ENCODE measurements around the gene TMX4.
A peak's percentile ranks its signal among the peaks of the same experiment; 100 is the strongest.

DNA sequence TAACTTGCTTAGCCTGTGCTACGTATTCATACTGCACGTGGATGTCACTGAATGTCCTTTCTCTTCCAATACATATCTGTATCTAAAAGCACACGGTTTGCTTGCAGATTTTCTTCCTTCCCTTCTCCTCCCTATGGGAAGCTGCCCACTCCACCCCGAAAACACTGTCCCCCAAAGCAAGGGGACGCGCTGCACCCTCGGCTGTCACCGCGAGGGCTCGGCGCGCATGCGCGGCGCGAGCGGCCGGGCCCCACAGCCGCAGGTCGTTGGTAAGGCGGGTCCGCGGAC lies 659 bp downstream of the TMX4 start:
- TF ChIP-seq, protein P1, sequence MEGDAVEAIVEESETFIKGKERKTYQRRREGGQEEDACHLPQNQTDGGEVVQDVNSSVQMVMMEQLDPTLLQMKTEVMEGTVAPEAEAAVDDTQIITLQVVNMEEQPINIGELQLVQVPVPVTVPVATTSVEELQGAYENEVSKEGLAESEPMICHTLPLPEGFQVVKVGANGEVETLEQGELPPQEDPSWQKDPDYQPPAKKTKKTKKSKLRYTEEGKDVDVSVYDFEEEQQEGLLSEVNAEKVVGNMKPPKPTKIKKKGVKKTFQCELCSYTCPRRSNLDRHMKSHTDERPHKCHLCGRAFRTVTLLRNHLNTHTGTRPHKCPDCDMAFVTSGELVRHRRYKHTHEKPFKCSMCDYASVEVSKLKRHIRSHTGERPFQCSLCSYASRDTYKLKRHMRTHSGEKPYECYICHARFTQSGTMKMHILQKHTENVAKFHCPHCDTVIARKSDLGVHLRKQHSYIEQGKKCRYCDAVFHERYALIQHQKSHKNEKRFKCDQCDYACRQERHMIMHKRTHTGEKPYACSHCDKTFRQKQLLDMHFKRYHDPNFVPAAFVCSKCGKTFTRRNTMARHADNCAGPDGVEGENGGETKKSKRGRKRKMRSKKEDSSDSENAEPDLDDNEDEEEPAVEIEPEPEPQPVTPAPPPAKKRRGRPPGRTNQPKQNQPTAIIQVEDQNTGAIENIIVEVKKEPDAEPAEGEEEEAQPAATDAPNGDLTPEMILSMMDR (IDR thresholded peaks at IDR 0.05; ENCODE audit: low read depth, low read length, poor library complexity, severe bottlenecking): peak; percentile 17
- no peak for TF ChIP-seq EZH2phosphoT487 (IDR thresholded peaks at IDR 0.05; ENCODE audit: borderline replicate concordance, low read length)
